ENCODE results near the gene FLNB.

- TF ChIP-seq GABPA (IDR thresholded peaks at IDR 0.05; ENCODE audit: low read depth) (no peak), MAX (IDR thresholded peaks at IDR 0.05; ENCODE audit: low read depth) (no peak), MXI1 (IDR thresholded peaks at IDR 0.05; ENCODE audit: low read depth, low read length) (no peak), TCF12 (IDR thresholded peaks at IDR 0.05) (no peak), FOXM1 (IDR thresholded peaks at IDR 0.05; ENCODE audit: low read depth) (no peak), JUND (IDR thresholded peaks at IDR 0.05) (no peak), ZBTB33 (IDR thresholded peaks at IDR 0.05; ENCODE audit: borderline replicate concordance, low read depth) (no peak), NRF1 (IDR thresholded peaks at IDR 0.05; ENCODE audit: low read depth, low read length) (no peak), REST (IDR thresholded peaks at IDR 0.05; ENCODE audit: low read depth, low read length) (no peak), POLR2AphosphoS5 (IDR thresholded peaks at IDR 0.05; ENCODE audit: low read depth, low read length) (no peak)
- TF ChIP-seq, protein P1, sequence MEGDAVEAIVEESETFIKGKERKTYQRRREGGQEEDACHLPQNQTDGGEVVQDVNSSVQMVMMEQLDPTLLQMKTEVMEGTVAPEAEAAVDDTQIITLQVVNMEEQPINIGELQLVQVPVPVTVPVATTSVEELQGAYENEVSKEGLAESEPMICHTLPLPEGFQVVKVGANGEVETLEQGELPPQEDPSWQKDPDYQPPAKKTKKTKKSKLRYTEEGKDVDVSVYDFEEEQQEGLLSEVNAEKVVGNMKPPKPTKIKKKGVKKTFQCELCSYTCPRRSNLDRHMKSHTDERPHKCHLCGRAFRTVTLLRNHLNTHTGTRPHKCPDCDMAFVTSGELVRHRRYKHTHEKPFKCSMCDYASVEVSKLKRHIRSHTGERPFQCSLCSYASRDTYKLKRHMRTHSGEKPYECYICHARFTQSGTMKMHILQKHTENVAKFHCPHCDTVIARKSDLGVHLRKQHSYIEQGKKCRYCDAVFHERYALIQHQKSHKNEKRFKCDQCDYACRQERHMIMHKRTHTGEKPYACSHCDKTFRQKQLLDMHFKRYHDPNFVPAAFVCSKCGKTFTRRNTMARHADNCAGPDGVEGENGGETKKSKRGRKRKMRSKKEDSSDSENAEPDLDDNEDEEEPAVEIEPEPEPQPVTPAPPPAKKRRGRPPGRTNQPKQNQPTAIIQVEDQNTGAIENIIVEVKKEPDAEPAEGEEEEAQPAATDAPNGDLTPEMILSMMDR (IDR thresholded peaks at IDR 0.05) = no peak
These were observed 124.6 kb downstream of the FLNB start for GRCh38 chr3:58132850-58133249.

Measured in SK-N-SH (cell line).